PC-9 (cell line): Measurements from ENCODE around the gene RMND5A.

Source experiments
- EZH2 ChIP-seq: fragments of 200-600 bp; sonication (generic); IDR thresholded peaks from 2 replicates; pipeline ENCODE4 v1.8.0; 2017; ENCODE audit warnings: antibody characterized with exemption, low read depth
- TF ChIP-seq, protein P1 (sequence below): fragments of 200-600 bp; sonication (generic); conservative IDR thresholded peaks from 2 replicates; pipeline ENCODE4 v1.6.1; 2017; ENCODE audit warnings: mixed run types, antibody characterized with exemption, mild to moderate bottlenecking, moderate library complexity

DNA sequence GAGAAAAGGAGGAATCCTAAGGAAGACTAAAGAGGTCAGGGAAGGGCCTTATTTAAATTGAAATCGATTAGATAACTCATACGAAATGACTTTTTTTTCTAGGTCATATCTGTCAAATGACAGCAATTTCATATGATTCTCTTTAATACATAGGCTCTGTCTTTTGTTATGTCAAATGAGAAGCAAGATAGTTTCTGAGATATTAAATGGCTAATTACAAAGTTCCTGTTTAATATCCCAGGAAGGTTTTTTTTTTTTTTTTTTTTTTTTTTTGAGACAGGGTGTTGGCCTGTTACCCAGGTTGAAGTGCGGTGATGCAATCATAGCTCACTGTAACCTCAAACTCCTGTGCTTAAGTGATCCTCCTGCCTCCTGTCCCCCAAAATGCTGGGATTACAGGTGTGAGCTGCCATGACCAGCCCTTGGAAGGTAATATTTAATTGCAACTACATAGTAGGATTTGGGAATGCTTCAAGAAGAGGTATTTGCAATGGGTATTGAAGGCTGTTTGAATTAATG lies 48.0 kb upstream of the RMND5A start:
- no peak for TF ChIP-seq EZH2
- TF ChIP-seq, protein P1, sequence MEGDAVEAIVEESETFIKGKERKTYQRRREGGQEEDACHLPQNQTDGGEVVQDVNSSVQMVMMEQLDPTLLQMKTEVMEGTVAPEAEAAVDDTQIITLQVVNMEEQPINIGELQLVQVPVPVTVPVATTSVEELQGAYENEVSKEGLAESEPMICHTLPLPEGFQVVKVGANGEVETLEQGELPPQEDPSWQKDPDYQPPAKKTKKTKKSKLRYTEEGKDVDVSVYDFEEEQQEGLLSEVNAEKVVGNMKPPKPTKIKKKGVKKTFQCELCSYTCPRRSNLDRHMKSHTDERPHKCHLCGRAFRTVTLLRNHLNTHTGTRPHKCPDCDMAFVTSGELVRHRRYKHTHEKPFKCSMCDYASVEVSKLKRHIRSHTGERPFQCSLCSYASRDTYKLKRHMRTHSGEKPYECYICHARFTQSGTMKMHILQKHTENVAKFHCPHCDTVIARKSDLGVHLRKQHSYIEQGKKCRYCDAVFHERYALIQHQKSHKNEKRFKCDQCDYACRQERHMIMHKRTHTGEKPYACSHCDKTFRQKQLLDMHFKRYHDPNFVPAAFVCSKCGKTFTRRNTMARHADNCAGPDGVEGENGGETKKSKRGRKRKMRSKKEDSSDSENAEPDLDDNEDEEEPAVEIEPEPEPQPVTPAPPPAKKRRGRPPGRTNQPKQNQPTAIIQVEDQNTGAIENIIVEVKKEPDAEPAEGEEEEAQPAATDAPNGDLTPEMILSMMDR, result no peak
